H7 (cell line): Measurements from ENCODE around the gene HOXB9. TPM values are rescaled to one million over a fixed set of nuclear protein-coding genes. Genes with fewer than 3 reads are reported as not detected.

Experiments used
- DNase-seq: peaks from one replicate; pipeline ENCODE4 v3.0.0; 2012
- H3K27me3 ChIP-seq: 2 replicates; pipeline ENCODE4 v1.6.0; 2011; ENCODE audit warnings: mild to moderate bottlenecking, low read length; ENCODE audit not compliant: control insufficient read depth, insufficient read depth
- H3K36me3 ChIP-seq: replicated peaks from 2 replicates; pipeline ENCODE4 v1.5.1; 2011; ENCODE audit warnings: low read length; ENCODE audit not compliant: control insufficient read depth, insufficient read depth
- H3K4me3 ChIP-seq: 2 replicates; pipeline ENCODE4 v1.5.1; 2011; ENCODE audit warnings: low read depth, mild to moderate bottlenecking, control low read depth, low read length, moderate library complexity; ENCODE audit not compliant: insufficient read depth
- total RNA-seq: library from RNA; depleted of rRNA; stranded (reverse); fragments of >200 nt; shearing (Covaris generic); gene quantifications from 2 replicates; pipeline ENCODE4 v1.2.3, GENCODE V29; 2014

Gene HOXB9
- total RNA-seq, 1 experiment from 2014 or later = not detected

- no peak for DNase-seq
- H3K27me3 ChIP-seq = peaks cover 99% of the 10 kb centered on the region
- H3K4me3 ChIP-seq = no peak overlapping the region
- no peaks in the 10 kb centered on the region for H3K36me3 ChIP-seq
These were observed 13.7 kb downstream of the HOXB9 start for GRCh38 chr17:48612456-48612853.

DNA sequence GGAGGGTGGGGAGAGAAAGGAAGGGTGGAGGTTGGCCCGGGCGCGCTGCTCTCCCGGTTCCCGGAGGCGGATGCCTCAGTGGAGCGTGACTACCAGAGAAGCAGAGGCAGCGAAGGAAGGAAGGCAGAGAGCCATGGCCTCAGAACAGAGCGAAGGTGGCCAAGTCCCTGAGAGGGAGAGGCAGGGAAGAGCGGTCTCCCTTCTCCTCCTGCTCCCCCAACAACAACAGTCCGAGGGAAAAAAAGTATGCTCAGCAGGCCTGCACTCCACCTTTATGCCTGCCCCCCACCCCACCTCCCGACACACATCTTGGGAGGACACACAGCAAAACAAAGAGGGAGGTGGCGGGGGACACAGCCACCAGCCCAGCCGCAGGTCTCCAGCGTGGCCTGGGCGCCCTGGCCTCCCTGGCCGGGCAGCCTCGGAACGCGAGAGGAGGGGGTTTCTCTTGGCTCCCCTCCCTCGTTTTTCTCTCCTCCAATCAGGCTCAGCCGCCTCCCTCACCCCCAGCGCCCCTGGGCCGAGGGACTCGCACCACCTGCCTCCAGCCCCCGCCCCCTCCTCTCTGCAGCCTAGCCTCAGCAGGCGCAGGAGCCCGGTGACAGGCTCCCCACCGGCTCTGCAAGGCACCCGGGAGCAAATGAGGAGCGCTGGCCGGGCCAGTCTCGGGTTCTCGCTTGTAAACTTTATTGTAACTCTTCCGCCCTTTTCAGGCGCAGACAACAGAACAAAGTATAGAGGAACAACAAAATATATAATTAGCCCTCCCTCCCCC, 14.3 kb downstream of the HOXB9 start:
- Histone ChIP-seq H3K4me3 (no peak overlapping the region), H3K36me3 (no peaks in the 10 kb centered on the region), H3K27me3 (peaks cover 99% of the 10 kb centered on the region)
- peak; percentile 83 for DNase-seq

GRCh38 chr17:48611213-48611612, 14.9 kb downstream of the HOXB9 start:
- Histone ChIP-seq H3K27me3 (peaks cover 99% of the 10 kb centered on the region), H3K4me3 (no peak overlapping the region), H3K36me3 (no peaks in the 10 kb centered on the region)
- no peak for DNase-seq

- Histone ChIP-seq H3K4me3 (peak within 1 kb of the TSS; percentile 24), H3K27me3 (peaks cover 99% of the 10 kb centered on the region), H3K36me3 (no peaks in the 10 kb centered on the region)
- DNase-seq = peak; percentile 82
These were observed 15.6 kb downstream of the HOXB9 start, which contains the start of gene HOXB7 for GRCh38 chr17:48610282-48611211. Gene HOXB7, minus strand, starts transcription at chr17:48611017. Its CDS starts 99 bp downstream, at chr17:48610918.

DNA sequence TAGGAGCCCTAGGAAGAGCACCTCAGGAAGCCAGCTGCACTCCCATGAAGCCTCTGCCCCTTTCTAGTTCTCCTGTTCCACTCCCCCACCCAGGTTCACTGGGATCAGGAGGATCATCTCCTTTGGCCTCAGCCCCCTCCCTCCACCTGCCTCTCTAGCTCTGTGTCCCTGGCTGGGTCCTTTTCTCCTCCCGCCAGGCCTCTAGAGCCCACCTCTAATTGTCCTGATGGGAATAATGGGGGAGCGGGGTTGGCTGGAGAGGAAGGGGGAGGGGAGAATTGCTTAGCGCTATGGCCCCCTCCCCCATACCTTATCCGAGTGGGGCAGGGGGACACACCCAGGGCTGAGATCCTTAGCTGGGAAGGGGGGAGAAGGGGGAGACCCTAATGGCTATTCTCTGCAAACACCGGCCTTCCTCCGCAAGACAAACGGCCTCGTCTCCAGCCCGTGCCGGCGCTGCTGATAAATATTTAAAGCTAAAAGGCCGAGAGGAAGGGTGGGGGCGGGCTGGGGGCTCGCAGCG, 16.3 kb downstream of the HOXB9 start:
- no peak overlapping the region; the same call in 1 of the 2 replicates for H3K4me3 ChIP-seq
- peaks cover 99% of the 10 kb centered on the region for H3K27me3 ChIP-seq
- H3K36me3 ChIP-seq = no peaks in the 10 kb centered on the region
- DNase-seq = no peak

DNA sequence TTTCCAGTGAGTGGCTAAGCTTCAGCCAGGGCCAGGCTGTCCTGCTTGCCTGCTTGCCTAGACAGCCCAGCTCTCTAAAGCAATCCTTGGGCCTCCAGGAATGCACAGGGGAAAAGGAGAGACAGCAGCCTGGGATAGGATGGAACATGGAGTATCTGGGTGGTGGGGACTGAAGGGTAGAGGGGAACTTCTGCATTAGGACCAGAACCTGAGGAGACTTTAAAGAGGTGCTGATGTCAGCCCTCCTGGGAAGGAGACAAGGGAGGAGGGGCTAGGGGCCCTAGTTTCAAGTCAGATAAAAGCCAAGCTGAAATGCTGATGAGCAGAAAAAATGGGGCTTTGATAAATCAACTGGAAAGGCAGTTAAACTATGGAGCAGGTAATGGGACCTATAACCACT, 17.1 kb downstream of the HOXB9 start:
- Histone ChIP-seq H3K36me3 (no peaks in the 10 kb centered on the region), H3K4me3 (no peak overlapping the region), H3K27me3 (peaks cover 99% of the 10 kb centered on the region)
- DNase-seq = no peak

GRCh38 chr17:48608494-48608834, 17.7 kb downstream of the HOXB9 start:
- DNase-seq = no peak
- H3K27me3 ChIP-seq = peaks cover 99% of the 10 kb centered on the region
- H3K4me3 ChIP-seq = no peak overlapping the region
- H3K36me3 ChIP-seq = no peaks in the 10 kb centered on the region

- H3K4me3 ChIP-seq = no peak overlapping the region
- H3K27me3 ChIP-seq = peaks cover 99% of the 10 kb centered on the region
- H3K36me3 ChIP-seq = no peaks in the 10 kb centered on the region
- no peak for DNase-seq
These were observed 19.1 kb downstream of the HOXB9 start for GRCh38 chr17:48606892-48607614.

DNA sequence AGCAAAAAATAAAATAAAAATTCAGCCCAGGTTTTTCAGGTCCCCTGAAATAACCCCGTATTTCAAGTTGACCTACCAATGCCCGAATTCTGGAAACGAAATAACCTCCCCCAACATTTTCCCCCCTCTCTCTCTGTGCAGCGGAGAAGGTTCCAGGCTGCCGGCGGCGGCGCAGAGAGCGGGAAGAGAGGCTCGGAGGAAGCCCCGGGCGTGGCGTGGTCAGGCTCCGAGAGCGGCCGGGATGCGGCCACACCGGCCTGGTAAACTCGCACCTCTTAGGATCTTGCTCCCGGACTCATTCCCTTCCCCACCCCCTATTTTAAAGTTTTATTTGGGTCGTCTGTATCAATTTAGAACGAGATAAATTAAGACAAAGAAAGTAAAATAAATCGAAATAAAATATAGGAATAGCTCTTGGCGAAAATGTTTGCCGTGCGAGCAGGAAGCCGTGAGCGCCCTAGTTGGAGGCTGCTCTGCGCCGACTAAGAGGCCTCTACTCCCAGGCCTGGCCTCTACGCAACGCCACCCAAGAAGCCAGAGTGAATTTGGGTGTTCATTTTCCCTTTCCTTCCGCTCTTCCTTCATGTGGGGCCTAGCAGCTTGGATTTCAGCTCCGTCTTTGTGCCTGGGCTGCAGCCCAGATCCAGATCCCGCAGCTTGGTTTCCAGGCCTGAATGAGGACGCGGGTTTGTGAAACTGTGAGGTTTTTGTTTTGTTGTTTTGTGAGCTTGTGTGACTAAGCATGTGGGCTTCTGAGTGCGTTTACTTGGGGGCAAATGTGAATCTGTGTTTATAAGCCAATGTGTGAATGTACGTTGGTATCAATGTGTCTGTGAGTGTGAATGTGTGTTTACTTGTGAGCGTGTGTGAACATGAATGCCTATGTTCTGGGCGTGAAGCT, 19.9 kb downstream of the HOXB9 start:
- H3K27me3 ChIP-seq = peaks cover 99% of the 10 kb centered on the region
- no peaks in the 10 kb centered on the region for H3K36me3 ChIP-seq
- DNase-seq = peak; percentile 66
- H3K4me3 ChIP-seq = no peak overlapping the region

DNA sequence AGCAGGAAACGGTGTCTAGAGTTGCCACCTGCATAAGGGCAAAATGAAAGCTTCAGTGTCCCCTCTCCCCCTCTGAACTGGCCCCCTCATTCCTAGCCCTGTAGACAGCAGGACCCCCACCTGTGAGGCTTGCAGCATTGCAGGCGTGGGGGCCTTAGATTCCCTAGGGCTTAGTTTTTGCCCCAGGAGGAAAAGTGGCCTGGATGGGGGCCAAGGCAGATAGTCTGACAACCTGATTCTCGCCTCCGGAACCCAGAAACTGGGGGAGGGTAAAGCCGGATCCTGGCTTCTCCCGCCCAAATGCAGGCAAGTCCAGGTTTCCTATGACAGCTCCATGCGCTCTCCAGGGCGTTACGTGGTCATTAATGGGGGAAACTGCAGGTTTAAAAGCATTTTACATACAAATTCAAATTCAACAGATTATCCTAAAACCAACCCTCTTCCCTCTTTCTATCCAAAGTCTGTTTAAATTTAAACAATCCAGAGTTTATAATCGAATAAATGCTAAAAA, 20.7 kb downstream of the HOXB9 start:
- H3K36me3 ChIP-seq = no peaks in the 10 kb centered on the region
- peaks cover 99% of the 10 kb centered on the region for H3K27me3 ChIP-seq
- no peak overlapping the region for H3K4me3 ChIP-seq
- DNase-seq = no peak

DNA sequence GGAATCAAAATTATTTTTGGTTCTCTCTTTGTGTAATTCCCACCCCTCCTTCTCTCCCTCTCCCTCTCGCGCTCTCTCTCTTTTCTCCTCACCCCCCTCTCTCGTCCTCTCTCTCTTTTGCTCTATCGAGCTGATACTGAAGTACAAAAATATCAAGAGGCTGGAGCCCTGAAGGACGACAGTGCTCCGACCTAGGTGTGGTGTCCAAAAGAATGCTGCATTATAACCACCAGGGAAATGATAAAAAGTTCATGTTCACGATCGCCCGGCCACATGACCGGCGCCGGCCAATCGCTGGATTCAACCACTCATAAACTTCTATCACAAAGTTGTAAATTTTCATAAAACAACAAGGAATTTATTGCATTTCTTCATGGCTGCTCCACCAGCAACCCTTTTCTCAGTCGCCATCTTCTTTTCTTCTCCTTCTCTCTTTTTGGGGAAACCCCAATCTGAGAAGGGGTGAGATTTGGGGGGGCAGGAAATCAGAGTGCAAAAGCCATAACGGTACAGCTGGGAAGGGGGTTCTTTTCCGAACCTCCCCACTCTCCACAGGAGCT, 21.3 kb downstream of the HOXB9 start, which contains the start of gene HOXB6:
TSS of gene HOXB6 (minus strand) at position 217 of the 560 bp plus-strand sequence. CDS start 6,836 bp downstream, outside the sequence.
- Histone ChIP-seq H3K36me3 (no peaks in the 10 kb centered on the region), H3K4me3 (no peak within 1 kb of the TSS), H3K27me3 (peaks cover 99% of the 10 kb centered on the region)
- DNase-seq = no peak

DNA sequence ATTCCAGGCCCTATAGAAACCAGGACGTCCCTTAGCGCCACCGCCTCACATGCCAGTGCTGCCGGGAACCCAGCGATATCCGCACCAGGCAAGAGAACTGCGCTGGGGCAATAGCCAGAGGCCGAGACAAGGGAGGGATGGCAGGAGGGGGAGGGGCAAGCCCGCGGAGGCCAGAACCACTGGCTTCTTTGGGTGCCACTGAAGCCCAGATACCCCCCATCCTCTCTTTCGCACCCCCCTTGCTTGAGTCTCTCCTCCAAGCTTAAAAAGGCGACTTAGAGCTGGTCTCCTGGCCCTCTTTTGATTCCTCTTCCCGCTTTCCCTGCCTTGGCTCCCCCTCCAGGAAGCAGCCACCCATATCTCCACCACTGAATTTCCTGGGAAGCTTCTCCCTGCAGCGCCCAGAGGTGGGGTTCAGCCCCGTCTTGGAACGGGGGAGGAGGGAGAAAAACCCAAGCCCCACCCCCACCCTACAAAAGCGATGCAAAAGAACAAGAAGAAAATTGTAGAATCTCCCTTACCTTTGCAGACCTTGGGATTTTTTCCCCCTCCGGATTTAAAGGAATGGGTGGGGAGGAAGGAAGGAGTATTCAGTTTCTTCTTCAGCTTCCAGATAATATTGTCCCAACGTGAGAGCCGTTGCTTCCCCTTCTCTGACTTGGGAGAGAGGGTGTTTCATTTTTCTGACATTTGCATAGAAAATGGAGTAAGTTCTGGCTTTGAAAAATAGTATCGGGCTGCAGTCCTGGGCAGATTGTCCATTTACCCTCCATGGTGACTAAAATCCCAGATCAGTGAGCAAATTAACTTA, 22.0 kb downstream of the HOXB9 start:
- peak; percentile 69 for DNase-seq
- Histone ChIP-seq H3K36me3 (no peaks in the 10 kb centered on the region), H3K27me3 (peaks cover 99% of the 10 kb centered on the region), H3K4me3 (no peak overlapping the region)
